Stimulated activated CD8-positive, alpha-beta memory T cell treated with anti-CD3 and anti-CD28 coated beads, Interleukin-2, amount 100 ng/mL, for 1 hour (primary cell): ENCODE results near the gene ADCY9.
"Not testable (repeated sequence)": the region's sequence is repeated elsewhere in the genome, so short reads cannot be mapped to it uniquely, and the experiment has no call there.

ENCODE experiments used
- DNase-seq, 2 donors: peaks; one replicate each; pipeline ENCODE4 v3.0.0-alpha.2; 2020; ENCODE audit warnings: low read depth in 2 of 2

The ADCY9 gene

DNA sequence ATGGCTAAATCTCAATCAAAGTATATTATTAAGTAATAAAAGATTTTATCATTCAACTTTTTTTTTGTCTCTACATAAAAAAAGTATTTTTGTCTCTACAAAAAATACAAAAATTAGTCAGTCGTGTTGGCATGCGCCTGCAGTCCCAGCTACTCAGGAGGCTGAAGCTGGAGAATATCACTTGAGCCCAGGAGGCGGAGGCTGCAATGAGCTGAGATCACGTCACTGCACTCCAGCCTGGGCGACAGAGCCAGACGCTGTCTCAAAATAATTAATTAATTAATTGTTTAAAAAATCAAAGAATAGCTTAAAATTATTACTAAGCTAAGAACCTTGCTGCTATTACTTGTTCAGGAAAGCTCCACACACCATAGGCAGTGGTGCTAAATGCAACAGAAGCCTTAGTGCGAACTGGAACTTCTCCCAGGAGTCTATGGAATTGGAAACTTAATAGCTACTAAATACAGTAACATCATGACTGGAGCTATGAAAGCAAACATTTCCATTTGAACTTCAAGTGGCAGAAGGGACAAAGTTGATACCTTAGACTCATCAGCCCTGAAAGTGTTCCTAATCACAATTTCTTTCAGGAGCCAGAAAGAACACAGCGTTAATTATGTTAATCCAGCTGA is 22.6 kb downstream of the ADCY9 start:
- no peak for DNase-seq

DNA sequence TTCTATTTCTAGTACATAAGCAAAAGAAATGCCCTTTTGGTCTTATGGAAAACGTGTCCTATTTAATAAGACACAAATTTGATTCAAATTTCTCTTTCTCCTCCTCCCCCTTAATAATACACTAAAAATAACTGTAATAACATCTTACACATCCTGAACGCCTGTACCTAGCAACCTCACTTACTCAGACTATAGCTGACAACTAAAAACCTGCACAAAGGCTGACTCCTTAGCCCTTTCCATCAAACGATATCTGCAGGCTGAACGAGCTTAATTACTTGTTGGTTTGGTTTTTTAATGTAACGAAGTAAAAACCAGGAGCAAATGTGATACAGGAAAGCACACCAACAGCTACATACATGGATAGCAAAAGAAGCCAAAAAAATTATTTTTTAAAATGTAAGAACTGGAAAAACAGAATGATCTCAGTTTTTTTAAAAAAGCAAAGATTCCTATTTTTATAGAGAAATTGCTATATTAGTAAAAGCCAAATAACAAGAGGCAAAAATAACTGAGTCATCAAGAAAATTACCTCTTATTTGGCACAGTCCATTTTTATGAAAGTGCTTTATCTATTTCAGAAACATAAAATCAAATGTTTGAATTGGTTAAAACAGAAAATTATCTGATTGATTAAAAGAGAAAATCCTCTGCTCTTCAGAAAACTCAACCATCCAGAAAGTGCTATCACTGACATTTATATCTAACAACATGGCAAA is 23.5 kb downstream of the ADCY9 start:
- DNase-seq = no peak

DNA sequence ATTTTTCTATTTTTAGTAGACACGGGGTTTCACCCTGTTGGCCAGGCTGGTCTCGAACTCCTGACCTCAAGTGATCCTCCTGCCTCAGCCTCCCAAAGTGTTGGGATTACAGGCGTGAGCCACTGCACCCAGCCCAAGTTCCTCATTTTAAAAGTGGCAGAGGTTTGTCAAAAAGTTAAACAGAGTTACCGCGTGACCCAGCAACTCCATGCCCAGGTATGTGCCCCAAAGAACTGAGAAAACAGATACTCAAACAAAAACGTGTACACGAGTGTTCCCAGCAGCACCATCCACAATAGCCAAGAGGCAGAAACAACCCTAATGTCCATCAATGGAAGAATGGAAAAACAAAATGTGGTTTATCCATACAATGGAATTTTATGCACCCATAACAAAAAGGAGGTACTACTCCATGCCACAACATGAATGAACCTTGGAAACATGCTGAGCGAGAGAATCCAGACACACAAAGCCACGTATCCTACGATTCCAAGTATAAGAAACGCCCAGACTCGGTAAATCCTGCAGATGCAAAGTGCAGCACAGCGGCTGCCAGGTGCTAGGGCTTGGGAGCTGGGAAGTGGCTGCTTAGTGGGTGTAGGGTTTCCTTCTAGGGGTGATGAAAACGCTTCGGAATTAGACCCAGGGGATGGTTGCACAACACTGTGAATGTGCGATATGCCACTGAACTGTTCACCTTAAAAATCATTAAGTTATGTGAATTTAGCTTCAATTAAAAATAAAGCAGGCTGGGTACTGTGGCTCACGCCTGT is 24.8 kb downstream of the ADCY9 start:
- DNase-seq = no peak

DNA sequence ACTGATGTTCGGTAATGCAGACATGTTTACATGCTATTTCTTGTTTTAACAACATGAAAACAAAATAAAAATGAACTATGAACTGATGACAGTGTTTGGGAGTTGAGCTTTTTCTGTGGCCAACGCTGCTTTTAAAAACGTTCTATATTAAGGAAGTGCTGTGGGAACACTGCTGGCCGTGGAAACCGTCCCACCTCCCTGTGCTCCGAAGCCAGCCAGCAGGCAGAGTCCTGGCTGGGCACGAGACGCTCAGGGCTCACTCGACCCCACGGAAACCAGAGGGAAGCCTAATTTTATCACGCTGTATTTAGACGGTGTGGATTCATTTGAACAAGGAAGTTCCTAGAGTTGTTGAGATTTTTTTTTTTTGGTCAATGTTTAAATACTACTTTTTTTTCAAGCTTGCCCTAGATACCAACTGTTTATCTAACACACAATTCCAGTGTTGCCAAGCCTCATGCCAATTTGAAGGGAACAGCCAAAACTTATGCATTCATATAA is 25.8 kb downstream of the ADCY9 start:
- DNase-seq = no peak

DNA sequence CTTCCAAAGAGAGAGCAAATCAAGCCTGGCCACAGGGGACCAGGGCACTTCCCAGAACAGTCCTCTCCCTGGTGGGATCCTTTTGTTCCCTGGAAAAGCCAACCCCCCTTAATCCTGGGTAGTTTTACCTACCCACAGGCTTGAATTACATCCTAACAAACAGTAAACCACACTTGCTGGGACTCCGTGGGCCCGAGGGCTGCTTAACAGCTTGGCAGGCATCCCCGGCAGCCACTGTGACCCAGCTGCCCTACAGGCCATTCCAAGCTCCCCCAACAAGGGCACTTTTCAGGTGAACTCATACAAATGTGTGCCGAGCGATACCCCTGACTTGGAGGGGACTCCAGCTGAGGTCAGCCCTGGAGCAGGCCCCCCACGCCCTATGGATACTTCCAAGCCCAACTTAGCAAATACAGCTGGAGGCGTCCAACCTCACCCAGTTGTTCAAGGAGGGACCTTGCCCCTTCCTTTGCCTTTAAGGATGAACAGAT is 26.4 kb downstream of the ADCY9 start:
- no peak for DNase-seq

DNA sequence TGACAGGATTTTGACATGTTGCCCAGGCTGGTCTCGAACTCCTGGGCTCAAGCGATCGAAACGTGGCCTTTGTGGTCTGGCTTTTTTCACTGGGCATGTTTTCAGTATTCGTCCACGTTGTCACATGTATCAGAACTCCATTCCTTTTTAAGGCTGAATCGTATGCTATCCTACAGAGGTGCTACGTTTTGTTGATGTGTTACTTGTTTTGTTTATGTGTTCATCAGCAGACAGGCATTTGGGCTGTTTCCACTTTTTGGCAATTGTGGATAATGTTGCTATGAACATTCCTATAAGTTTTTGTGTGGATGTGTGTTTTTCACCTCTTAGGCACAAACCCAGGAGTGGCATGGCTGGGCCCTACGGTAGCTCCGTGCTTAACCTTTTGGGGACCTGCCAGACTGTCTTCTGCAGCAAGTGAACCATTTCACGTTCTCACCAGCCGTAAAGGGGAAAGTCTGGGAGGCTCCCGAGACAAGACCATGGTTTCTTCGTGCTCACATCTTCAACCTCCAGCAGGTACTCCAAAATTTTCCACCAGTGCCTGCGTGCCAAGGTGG is 26.9 kb downstream of the ADCY9 start:
- DNase-seq = no peak

DNA sequence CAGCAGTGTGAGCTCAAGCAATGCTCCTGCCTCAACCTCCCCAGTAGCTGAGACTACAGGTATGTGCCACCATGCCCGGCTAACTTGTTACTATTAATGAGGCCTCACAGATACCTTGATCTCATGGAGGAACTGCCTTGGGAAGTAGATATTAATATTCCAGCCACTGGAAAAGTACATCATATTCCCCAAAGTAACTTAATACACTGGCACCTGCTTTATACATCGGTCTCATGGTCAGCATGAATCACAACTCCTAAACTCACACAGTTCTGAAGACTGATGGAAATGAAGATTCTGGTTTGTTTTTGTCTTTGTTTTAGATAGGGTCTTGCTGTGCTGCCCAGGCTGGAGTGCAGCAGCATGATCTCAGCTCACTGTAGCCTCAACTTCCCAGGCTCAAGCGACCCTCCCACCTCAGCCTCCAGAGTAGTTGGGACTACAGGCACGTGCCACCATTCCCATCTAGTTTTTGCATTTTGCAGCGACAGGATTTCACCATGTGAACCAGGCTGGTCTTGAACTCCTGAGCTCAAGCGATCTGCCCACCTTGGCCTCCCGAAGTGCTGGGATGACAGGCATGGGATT is 28.2 kb downstream of the ADCY9 start:
- no peak for DNase-seq

DNA sequence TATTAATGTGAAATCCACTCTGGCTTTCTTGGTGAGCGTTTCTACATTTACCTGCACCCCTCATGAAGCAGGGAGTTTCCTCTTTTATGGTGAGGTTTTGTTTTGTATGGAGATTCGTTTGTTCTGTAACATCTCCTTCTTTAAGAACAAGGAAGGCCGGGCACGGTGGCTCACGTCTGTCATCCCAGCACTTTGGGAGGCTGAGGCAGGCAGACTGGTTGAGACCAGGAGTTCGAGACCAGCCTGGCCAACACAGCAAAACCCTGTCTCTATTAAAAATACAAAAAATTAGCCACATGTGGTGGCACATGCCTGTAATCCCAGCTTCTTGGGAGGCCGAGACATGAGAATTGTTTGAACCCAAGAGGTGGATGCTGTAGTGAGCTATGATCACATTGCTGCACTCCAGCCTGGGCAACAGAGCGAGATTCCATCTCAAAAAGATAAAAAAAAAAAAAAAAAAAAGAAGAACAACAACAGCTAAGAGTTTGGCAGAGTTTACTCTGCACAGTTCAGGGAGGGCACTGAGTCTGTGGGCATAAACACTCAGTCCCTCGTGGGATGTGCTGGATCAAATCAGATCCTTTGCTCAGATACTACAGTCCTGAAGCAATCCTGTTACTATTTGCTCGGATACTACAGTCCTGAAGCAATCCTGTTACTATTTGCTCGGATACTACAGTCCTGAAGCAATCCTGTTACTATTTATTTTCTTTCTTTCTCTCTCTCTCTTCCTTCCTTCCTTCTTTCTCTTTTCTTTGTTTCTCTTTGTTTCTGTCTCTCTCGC is 28.9 kb downstream of the ADCY9 start:
- DNase-seq = no peak

DNA sequence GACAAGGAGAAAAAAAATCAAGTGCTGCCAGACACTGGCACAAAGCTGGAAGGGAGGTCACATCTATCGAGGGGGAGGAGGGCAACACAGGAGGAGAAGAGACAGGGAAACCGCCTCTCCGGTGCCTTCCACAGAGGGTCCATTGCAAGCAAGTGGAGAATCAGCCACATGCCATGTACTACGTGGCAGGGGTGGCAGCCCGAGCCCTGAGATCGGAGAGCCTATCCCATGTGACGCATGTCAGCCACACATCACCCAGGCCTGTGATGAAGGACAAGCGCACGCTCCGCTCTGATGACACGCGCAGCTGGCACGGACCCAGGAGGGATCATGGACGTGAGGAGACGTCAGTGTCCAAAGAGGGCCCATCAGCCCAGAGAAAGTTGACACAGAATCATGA is 30.1 kb downstream of the ADCY9 start:
- no peak for DNase-seq

DNA sequence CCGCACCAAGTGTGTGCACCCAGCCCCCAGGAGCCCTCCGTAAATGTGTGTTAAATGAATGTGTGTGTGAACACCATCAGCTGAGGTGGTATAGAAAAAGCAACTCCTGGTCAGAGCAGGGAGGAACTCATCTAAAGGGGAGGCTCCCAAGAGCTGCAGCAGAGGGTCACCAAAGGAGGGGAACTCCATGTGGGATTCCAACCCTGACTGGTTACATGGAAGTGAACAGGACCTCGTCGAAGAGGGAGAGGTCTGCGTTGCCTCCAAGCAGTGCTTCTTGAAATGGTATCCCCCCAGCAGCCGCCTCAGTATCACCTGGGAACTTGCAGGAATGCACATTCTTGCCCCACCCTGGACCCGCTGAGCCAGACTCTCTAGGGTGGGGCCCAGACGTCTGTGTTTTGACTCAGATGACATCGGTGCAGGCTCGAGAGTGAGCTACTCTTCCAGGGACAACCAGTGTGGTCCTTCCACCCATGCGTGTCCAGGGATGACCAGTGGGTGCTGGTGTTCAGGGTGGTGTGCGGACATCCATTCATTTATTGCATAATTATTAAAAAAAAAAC is 30.8 kb downstream of the ADCY9 start:
- DNase-seq = no peak

DNA sequence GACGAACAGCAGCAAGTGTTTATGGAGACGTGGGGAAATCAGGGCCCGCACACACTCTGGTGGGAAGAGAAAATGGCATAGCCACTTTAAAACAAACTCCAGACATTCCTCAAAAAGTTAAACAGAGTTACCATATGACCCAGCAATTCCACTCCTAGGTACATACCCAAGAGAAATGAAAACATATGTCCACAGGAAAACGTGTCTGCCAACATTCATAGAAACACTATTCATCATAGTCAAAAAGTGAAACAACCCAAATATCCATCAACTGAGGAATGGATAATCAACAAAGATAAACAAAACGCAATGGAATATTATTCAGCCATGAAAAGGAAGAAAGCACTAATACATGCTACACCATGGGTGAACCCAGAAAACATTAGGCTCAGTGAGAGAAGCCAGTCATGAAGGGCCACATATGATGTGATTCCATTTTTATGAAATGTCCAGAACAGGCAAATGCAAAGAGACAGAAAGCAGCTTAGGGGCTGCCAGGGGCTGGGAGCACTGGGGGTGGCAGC is 32.8 kb downstream of the ADCY9 start:
- no peak for DNase-seq

DNA sequence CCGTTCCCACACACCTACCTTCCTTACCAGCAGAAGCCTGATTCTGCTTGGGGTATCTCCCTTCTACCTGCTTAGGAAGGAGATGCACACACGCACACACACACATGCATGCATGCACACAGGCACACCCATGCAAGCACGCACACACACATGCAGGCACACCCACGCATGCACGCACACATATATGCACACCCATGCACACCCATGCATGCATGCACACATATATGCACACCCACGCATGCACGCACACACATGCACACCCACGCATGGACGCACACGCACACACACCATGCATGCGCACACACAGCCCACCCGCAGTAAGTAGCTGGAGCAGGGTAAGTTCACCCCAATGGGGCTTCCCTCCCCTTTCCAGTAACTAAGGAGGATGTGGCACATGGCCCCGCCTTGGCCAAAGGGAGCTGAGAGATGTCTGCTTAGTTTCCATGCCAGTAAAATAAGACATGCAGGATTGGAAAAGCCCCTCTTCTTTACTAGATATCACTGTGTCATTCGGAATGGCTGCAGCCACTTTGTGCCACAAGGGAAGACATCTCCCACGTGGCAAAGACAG is 33.7 kb downstream of the ADCY9 start:
- DNase-seq = no peak

DNA sequence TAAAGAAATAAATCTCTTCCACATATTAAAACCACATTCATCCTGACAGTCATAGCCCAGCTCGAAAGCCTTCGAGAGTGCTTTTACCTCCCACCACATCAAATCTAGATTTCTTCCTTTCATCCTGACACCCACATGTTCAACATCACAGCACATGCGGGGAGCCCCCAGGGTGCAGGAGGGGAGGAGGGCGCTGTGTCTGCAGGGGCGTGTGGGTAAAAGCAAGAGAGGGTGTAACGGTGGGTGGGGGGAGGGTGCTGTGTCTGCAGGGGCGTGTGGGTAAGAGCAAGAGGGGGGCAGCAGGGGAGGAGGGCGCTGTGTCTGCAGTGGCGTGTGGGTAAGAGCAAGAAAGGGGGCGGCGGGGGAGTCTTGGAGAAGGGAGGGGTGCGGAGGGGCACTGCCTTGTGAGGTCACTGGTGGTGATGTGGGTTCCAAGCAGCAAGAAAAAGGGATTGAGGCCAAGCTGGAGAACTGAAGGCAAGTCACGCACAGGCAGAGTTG is 34.7 kb downstream of the ADCY9 start:
- DNase-seq = no peak

DNA sequence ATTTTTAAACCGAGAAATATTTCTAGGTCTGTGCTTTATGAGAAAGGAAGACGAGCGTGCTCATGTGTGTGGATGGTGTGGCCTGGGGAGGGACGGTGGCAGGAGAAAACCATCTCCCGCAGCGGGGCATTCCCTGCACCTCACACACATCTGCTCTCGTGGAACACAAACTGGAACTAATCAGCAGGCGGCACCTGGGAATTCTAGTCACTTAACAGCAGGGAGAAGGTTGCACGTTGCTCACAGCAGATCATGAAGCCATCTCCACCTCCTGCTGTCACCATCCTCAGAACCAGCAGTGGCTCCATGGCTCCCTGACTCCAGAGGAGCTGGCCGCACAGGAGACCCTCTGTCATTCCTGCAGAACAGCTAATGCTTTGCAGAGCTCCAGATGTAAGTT is 35.2 kb downstream of the ADCY9 start:
- DNase-seq = no peak

DNA sequence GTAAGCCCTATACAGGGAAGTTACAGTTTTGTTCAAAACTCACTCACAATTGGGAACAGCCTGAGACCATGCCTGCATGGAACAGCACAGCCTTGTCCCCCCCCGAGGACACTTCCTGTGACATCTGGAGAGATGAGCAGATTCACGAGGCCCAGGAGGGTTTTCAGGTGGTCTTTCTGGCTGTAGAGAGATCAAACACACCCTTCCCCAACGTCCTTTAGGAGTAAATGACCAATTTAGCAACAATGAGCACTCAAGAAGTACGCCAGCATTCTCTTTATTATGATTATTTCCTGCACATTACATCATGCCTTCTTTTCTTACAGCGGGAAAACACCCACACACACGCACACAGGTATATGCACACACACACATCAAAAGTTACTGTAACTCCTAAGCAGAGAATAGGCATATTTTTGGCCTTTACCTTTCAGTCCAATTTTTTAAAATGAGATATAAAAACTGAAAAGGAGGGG is 39.0 kb downstream of the ADCY9 start:
- DNase-seq = no peak

DNA sequence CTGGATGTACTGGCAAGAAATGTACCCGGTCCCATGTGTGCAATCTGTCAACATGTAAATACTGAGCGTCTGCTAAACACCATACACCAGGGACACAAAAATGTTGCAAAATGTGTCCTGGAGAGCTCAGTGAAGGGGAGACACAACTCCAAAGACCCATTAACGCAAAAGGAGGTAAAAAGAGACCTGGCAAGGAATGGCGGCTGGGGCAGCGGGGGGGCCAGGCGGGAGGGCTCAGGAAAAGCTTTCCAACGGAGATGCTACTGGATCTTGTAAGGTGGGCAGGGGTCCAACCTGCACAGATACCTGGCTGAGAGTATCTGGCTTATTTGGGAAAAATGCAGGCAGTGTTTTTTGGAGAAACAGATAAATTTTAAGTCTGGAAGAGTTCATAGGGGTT is 40.7 kb downstream of the ADCY9 start:
- DNase-seq = no peak

DNA sequence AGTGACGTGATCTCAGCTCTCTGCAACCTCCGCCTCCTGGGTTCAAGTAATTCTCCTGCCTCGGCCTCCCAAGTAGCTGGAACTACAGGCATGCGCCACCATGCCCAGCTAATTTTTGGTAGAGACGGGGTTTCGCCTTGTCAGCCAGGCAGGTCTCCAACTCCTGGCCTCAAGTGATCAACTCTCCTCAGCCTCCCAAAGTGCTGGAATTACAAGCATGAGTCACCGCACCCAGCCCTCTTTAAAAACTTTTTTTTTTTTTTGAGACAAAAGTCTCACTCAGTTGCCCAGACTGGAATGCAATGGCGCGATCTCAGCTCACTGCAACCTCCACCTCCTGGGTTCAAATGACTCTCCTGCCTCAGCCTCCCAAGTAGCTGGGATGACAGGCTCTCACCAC is 43.1 kb downstream of the ADCY9 start:
- not testable (repeated sequence) for DNase-seq

DNA sequence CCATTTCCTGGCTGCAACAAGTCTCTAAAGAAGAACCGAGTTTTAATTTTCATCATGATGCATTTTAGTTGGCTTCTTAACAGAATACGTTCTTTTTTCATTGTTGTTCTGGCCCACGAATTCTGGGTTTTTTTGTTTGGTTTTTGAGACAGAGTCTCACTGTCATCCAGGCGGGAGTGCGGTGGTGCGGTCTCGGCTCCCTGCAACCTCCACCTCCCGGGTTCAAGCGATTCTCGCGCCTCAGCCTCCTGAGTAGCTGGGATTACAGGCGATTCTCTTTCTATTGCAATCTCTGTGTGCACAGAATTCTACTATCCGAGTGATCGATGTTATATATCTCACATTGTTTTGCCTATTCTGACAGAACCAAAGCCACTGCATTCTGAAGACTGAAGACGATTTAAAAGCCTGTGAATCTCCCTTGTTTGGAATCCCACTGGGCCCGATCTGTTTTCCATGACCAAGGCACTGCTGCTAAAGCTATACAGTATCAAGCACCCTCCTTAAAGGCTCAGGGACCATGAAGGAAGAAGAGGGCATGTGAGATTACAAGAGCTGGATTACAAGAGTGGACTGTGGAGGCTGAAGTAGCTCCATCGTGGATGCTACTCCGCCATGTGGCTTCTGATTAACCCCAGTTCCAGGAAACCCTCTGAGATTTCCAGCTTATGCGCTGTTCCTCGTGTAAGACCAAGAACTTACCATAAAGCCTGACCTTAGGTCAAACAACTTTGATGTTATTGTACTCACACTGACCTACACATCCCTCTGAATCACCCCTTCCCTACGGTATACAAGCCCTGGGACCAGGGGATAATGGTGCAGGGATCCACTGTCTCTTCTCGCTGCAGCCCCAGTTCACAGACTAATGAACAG is 44.3 kb downstream of the ADCY9 start:
- no peak for DNase-seq

DNA sequence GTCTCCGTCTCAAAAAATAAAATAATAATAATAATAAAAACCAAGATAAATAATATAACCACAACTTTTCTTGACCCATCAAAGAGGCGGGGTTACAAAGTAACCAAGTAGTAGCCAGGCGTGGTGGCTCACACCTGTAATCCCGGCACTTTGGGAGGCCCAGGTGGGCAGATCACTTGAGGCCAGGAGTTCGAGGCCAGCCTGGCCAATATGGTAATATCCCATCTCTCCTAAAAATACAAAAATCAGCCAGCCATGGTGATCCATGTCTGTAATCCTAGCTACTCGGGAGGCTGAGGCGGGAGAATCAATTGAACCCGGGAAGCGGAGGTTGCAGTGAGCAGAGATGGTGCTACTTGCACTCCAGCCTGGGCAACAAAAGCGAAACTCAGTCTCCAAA is 45.3 kb downstream of the ADCY9 start:
- DNase-seq = no peak
